ENCODE measurements around the gene PRAF2.

DNA sequence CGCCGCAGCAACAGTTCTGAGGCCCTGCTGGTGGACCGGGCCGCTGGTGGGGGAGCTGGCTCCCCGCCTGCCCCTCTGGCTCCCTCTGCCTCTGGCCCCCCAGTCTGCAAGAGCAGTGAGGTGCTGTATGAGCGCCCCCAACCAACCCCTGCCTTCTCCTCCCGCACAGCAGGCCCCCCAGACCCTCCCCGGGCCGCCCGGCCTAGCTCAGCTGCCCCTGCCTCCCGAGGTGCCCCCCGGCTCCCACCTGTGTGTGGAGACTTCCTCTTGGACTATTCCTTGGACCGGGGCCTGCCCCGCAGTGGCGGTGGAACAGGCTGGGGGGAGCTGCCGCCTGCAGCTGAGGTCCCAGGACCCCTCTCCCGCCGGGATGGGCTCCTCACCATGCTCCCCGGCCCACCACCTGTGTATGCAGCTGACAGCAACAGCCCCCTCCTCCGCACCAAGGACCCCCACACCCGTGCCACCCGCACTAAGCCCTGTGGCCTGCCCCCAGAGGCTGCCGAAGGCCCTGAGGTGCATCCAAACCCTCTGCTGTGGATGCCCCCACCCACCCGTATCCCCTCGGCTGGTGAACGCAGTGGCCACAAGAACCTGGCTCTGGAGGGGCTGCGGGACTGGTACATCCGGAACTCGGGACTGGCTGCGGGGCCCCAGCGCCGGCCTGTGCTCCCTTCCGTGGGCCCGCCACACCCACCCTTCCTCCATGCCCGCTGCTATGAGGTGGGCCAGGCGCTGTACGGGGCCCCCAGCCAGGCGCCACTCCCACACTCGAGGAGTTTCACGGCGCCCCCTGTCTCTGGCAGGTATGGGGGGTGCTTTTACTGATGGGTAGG is 6.3 kb downstream of the PRAF2 start:
- TF ChIP-seq, protein P1, sequence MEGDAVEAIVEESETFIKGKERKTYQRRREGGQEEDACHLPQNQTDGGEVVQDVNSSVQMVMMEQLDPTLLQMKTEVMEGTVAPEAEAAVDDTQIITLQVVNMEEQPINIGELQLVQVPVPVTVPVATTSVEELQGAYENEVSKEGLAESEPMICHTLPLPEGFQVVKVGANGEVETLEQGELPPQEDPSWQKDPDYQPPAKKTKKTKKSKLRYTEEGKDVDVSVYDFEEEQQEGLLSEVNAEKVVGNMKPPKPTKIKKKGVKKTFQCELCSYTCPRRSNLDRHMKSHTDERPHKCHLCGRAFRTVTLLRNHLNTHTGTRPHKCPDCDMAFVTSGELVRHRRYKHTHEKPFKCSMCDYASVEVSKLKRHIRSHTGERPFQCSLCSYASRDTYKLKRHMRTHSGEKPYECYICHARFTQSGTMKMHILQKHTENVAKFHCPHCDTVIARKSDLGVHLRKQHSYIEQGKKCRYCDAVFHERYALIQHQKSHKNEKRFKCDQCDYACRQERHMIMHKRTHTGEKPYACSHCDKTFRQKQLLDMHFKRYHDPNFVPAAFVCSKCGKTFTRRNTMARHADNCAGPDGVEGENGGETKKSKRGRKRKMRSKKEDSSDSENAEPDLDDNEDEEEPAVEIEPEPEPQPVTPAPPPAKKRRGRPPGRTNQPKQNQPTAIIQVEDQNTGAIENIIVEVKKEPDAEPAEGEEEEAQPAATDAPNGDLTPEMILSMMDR (IDR thresholded peaks at IDR 0.05; ENCODE audit: low read depth, low read length), result no peak
- no peak for TF ChIP-seq EZH2phosphoT487 (IDR thresholded peaks at IDR 0.05; ENCODE audit: low read depth)

Measured in OCI-LY3 (cell line).